Hepatocyte (in vitro differentiated cells): ENCODE data around the gene PKNOX2.

Source experiments
- CTCF ChIP-seq: fragments of 200-600 bp; sonication (generic); IDR thresholded peaks from 2 replicates; pipeline ENCODE4 v1.5.1; 2016; ENCODE audit warnings: antibody characterized with exemption, mild to moderate bottlenecking; ENCODE audit not compliant: poor library complexity
- EZH2phosphoT487 ChIP-seq: fragments of 200-600 bp; sonication (generic); IDR thresholded peaks from one replicate; pipeline ENCODE4 v1.6.1; 2018; ENCODE audit warnings: antibody characterized with exemption, mild to moderate bottlenecking, low read depth, moderate library complexity; ENCODE audit not compliant: unreplicated experiment, severe bottlenecking

- TF ChIP-seq CTCF (no peak), EZH2phosphoT487 (no peak)
Measured at GRCh38 chr11:125138966-125139365, 25.6 kb upstream of the PKNOX2 start.
